NOMO-1 treated with dmso at 0.1 percent for 144 hours (cell line): ENCODE measurements around the gene CCDC122.

Experiments used
- DNase-seq: peaks from one replicate; lab custom pipeline; 2025; ENCODE audit not compliant: unreplicated experiment; lab: John Stamatoyannopoulos, UW

Gene CCDC122

DNA sequence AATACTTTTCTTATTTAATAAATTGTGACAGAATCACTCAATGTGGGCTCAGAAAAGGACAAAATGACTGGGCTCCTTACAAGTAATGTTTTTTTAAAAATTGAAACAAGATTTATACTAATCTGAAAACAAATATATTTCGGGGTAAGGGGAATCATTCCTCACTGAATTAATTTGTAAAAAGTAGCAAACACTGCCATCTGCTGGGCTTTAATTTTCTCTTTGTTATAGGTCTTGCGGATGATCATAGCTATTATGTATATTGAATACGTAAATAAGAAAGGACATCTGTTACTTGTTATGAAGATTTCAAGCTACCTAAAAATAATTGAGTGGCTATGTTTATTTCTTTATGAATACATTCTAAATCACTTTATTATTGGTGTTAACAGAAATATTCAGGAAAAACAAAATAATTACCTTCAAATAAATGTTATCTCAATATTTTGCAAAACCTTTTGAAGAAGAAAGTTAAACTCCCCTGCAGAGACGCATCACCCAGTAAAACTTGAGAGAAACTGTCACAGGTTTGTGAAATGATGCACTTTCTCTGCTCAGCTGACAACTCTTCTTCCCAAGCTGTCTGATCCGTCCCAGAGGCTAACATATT lies 75.0 kb downstream of the CCDC122 start:
- DNase-seq, result no peak

- no peak for DNase-seq
Measured at GRCh38 chr13:43802511-43802910, 77.0 kb downstream of the CCDC122 start.

- DNase-seq, result no peak
Measured at GRCh38 chr13:43800828-43801227, 78.7 kb downstream of the CCDC122 start.

DNA sequence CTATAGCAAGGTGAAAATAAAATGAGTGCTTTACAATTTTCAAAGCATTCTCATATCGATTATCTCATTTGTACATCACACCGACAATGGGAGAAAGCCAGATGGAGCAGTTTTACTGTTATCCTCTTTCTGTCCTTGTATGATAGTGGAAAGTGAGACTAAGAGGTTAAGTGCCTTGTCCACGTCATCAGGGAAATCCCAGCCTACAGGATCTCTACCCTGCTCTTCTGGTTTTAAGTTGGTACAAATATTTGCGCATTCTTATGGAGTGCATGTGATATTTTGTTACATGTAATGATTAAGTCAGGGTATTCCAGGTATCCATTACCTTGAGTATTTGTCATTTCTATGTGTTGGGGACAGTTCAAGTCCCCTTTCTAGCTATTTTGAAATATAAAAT lies 80.3 kb downstream of the CCDC122 start:
- no peak for DNase-seq

DNA sequence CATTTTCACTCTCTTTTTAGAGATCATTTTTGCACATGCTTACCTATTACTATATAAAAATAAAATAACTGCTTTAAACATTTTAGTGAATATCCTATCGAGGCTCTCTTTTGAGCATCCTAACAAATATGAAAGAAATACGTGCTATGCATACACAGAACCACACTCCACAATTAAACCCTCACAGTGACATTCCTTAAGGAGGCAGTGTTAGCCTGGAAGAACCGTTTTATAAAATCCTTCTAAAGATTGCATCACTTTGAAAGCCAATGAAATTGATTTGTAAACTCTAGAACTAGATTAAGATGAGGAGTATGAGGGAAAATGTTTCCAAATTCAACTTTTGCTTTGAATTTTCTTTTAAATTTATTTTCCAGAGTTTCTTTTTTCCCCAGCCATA lies 81.7 kb downstream of the CCDC122 start:
- DNase-seq, result no peak

- DNase-seq, result no peak
Measured at GRCh38 chr13:43797159-43797558, 82.4 kb downstream of the CCDC122 start.

DNA sequence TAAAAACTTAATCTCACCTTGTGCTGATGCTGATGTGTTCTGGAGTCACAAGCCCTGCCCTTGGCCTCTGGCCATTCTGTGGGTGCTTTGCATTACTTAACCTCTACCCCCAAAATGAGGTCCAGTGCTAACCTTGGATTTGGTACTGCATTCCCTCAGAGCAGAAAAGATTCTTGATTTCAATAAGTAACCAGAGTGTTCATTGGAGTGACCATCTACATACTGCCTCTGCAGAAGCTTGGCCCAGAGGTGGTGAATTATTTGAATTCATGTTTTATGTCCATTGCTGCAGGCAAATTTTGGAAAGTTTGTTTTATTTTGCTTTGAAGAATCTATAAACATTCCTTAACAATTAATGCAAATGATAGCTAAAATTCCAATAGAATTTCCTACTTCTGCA lies 85.1 kb downstream of the CCDC122 start:
- no peak for DNase-seq

DNA sequence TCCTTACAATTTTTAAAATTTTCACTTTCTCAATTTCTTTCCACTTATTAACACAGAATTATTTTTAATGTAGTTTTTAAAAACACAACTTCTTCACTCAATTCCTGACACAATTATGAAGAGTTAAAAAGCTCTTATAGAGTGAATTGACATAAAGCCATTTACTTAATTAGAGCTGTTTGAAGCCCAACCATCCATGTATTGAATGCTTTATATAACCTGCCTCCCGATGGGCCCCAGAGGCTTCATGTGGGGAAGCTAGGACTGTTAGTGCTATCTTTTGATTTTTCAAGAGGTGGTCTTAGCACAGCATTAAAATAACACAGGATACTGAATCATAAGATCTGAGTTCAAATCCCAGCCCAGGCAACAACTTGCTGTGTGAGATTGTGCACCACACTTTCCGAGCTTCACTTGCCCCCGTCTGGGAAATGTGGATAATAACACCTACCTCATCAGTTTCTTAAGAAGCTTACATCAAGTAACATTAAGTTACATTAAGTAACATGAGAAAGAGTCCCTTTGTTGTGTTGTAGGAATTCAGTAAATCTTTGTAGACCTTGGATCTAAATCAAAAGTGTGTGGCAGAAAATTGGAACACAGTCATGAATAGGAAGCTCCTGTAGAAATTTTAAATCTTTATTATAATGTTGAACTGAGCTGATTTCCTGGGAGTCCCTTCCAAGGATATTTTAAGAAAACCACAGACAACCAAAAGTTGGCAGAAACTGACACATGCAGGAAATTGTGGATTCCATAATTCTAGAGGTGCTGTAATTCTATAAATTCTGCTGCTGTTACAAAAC lies 87.3 kb downstream of the CCDC122 start:
- no peak for DNase-seq

GRCh38 chr13:43787997-43788396 lies 91.5 kb downstream of the CCDC122 start:
- no peak for DNase-seq

DNA sequence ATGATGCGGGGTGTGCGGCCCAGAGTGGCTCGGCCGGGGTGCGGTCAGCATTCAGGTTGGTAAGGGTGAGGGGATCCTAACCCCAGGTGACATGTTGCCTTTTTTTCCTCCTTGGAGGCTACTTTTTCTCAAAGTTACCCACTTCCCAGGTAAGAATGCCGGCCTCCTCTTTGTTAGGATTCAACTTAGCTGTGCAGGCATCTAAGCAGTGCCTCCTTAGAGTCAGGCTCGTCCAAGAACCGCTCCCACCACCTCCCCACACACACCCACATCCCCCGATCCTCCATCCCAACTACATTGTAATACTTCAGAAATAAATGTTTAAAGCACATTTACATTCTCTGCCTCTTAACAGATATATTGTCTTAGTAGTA lies 92.0 kb downstream of the CCDC122 start:
- no peak for DNase-seq

DNA sequence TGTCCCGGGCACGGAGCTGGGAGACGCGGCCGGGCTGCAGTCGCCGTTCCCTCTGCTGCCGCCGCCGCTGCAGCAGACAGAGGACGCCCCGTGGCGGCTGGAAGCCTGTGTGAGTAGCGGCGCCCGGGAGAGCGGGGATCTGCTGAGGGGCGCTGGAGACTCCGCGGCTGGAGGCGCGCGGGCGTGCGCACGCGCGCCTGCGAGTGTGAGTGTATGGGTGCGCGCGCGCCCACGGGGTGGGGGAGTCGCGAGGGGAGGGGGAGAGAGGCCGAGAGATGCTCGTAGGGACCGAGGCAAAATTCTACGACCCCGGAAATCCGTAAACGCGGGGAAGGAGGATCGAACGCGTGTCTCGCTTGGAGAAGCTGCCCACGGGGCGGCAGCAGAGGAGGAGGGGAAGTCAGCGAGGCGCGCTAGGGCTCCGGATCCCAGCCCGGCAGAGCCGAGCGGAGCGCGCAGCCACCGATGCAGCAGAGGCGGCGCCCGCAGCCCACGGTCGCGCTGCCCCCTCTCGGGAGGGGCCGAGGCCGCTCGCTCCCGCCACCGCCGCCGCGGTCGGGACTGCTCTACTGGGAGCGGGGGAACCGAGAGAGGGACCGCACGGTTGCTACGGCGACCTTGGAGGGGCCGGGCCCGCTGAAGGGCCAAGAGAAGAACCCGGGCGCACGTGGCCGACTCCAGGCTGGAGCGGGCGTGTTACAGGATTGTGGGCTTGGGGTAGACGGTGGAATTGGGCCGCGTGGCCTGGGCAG lies 92.6 kb downstream of the CCDC122 start, which contains the start of gene ENOX1:
Gene ENOX1 (minus strand): TSS at position 207 of the 752 bp plus-strand sequence.
- no peak for DNase-seq

DNA sequence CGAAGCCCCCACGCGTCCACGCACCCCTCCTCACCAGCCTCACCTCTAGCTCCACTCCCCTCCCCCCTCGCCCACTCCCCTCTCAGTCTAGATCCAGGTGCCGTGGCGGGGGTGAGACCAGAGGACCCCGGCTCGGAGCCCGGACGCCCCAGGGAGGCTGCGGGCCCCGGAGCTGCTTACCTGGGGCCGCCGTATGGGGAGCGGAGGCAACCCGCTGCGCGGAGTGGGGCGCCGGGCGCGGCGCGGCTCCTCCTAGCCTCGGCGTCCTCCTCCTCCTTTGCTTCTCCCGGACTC lies 93.1 kb downstream of the CCDC122 start:
- no peak for DNase-seq
